Urothelium cell line (cell line): ENCODE measurements around the gene PPP4R2.
A peak's percentile ranks its signal among the peaks of the same experiment; 100 is the strongest.
"Not testable (repeated sequence)": the region's sequence is repeated elsewhere in the genome, so short reads cannot be mapped to it uniquely, and the experiment has no call there.

Experiments used
- DNase-seq: peaks from one replicate; pipeline ENCODE4 v3.0.0; 2011; ENCODE audit warnings: low spot score, mixed read lengths
- FAIRE-seq: peaks from 2 replicates; lab custom pipeline; 2011; peaks lifted over from hg19 to GRCh38; lab: Jason Lieb, UNC

PPP4R2 gene

DNA sequence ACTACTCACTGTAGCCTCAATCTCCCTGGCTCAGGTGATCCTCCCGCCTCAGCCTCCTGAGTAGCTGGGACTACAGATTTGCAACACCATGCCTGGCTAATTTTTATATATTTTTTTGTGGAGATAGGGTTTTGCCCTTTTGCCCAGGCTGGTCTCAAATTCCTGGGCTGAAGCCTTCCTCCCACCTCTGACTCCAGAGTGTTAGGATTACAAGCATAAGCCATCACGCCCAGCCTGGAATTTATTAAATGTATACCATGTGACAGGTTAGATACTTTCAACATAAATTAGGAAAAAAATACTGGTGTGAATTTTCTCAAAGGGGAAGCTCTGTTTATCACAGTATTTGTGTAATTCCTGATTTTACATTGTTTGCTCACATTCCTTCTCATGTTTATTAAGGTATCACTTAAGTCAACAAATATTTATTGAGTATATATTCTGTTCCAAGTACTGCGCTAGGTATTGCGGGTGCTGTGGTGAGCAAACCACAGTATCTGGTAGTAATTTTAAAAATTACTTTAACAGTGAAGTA, 24.8 kb downstream of the PPP4R2 start:
- no peak for DNase-seq

DNA sequence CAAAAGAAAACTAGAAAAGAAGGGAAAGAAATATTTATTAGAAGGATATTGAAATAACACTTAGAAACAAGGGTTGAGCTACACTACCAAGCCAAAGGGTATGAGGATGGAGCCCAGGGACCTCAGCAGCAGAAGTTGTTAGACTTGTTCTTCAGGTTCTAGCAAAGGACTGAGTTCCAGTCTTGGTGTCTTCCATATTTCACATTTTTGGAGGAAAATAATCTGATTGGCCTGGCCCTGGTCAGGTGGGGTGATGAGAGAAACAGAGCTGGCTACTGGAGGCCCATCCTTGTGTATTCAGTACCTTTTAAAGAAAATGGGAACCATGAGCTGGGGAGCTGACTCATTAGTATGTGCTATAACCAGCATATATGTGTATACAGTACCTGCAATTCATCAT, 28.2 kb downstream of the PPP4R2 start:
- DNase-seq (no peak), FAIRE-seq (no peak)

More for the DNA sequence above, 24.8 kb downstream of the PPP4R2 start:
- FAIRE-seq: no peak

DNA sequence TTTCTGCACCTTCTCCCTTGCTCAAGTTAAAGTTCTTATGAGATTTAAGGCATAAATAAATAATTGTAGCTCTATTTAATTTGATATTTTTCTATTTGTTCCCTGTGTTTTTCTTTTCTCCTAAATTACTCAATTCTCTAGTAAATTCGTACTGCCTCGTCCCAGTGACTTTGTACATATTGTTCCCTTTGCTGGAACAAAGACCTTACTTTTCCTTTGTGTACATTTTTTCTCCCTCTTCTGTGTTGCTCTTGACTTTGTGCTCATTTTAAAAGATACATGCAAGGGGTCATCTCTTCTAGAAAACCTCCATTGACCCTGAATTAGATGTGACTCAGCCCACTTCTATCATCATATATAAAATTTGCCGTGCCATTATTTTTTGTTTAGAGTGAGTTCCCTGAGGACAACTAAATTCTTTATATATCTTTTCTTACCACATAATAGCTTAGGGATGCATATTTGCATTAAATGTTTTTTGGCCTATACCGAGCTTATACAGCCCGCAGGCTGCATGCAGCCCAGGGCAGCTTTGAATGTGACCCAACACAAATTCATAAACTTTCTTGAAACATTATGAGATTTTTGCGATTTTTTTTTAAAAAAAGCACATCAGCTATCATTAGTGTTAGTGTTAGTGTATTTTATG, 29.6 kb downstream of the PPP4R2 start:
- no peak for DNase-seq
- FAIRE-seq: no peak

DNA sequence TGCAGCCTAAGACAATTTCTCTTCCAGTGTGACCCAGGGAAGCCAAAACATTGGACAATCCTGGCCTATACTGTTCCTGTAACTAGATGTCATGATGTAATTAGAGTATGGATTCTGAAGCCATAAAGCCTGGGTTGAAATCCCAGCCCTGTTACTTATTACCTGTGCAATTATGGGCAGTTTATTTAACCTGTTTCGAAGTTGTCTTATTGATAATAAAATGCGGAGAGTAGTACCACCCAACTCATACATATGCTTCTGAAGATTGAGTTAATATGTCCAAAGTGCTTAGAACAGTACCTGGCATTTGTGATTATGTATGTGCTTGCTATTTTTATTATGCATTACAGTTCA, 30.1 kb downstream of the PPP4R2 start:
- DNase-seq (no peak), FAIRE-seq (no peak)

DNA sequence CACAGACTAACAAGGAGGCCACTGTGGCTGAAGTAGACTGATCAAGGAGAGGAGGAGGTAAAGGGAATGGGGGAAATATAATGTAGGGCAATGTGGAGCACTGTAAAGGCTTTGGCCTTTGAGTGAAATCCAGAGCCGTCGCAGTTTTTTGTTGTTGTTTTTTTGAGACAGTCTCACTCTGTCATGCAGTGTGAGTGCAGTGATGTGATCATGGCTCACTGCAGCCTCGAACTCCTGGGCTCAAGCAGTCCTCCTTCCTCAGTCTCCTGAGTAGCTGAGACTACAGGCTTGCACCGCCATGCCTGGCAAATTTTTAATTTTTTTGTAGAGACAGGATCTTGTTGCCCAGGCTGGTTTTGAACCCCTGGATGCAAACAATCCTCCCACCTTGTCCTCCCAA, 32.2 kb downstream of the PPP4R2 start:
- FAIRE-seq (no peak), DNase-seq (no peak)

DNA sequence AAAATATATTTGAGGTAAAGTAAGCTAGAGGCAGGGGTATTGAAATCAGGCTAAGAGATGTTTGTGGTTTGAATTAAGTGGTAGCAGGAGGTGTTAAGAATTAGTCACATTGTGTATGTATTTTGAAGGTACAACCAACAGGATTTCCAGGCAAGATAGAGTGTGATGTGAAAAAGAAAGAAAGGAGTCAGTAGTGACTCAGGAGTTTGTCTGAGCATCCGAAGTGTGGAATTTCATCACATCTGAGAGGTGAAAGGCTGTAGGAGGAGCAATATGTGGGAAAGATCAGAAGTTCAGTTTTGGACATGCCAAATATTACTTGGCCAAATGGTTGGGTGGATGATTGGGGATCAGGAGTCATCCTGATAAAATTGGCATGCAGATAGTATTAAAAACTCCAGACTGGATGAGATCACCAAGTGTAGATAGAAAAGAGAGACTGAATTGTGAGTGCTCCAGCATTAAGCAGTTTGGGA, 32.7 kb downstream of the PPP4R2 start:
- DNase-seq: no peak
- FAIRE-seq: no peak

DNA sequence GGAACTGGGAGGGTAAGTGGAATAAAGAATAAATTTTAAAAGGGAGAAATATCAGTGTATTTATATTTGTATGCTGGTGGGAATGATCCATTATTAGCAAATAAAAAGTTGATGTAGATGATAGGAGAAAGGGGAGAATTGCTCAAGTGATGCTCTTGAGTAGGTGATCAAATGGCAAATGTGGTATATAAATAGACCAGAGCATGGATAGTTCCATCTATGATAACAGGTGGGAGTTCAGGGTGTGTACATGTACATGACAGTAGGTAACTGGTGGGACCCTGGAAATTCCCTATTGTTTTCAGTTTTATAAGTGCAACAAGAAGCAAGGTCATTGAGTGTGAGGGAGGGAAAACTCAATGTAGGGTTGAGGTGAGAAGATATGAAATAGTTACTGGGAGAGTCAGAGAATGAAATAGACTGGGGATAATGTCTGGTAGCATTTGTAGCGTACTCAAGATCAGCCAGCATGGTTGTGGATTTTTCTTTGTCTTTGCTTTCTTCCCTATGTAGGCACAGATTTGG, 33.5 kb downstream of the PPP4R2 start:
- DNase-seq: no peak
- FAIRE-seq: no peak

DNA sequence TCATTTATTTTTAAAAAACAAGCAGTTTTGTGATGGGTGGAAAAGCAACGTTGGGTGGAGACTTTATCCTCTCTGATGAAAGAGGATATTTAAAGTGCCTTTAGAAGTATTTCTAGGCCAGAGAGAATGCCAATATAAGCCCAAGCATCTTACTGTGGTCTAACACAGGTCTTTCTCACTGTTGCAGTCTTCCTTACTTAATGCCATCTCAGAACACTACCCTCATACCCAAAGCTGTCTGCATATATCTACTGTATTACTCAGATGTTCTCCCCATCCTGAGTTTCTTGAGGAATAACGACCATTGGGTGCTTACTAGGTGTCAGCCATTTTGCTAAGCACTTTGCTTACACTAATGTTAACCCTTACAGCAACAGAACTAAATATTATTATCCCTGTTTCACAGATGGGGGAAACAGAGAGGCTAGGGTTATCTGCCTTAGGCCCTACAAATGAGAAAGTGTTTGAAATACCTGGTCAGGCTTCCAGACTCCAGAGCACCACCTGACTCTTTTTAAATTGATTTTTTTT, 35.0 kb downstream of the PPP4R2 start:
- FAIRE-seq (no peak), DNase-seq (no peak)

DNA sequence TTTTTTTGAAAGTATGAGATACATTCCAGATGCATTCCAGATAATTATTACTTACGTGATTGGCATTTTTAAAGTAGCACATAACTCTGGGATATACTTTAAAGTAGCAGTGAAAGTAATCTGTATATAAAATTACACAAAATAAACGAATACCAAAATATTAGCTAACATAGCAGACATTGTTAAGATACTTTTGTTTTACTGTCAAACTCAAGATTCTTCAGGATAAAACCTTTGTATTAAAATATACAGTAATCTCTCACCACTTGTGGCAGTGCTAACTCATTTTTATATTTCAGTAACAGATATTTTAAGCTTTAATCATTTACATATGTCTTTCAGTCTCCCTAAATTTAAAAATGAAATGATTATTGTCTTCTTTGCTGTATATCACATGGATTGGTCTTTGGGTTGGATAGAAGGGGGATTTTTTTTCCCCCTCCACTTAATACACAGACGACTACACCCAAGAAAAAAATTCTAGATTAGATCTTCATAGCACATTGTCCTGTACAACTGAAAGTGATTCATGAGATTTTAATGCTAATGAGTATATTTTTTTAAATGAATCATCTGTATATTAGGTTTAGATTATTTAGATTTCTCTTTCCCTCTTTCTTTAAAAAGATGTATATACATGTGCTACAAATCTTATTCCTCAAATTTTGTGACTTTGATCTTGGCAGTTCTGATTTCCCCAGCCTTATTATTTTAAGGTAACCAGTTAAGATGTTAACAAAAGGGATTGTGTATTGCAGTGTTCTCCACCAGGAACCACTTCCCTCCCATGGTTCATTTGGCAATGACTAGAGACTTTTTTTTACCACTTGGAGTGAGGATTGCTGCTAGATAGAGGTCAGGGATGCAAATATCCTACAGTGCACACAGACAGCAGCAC, 40.3 kb downstream of the PPP4R2 start:
- FAIRE-seq (no peak), DNase-seq (no peak)

DNA sequence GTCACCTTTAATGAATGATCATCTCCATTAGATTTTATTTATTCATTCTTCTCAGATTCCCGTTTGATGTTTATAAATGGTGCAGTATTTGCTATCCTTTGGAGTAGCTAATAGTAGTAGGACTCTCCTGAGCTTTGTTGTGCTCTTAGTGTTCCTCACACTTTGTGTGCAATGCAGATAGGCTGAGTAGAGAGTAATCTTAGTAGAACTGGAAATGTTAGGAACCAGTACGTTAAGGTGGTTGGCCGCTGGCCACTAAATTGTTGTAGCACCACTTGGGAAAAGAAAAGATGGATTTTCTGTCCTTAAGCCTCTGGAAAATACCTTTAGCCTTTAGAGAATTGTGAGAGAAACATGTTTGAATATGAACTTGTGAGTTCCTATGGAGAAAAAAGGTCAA, 44.9 kb downstream of the PPP4R2 start:
- no peak for FAIRE-seq
- no peak for DNase-seq

DNA sequence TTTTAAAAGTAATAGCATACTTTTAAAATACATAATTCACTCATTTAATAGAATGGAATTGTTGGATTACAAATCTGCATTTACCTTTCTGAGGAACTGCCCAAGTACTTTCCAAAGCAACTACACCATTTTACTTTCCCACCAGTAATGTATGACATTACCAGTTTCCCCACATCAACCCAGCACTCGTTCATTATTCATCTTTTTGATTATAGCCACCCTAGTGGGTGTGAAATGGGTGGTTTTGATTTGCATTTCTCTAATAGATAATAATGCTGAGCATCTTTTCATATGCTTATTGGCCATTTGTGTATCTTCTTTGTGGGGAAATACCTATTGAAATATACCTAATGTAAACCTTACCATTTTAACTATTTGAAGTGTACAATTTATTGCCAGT, 46.8 kb downstream of the PPP4R2 start:
- DNase-seq (no peak), FAIRE-seq (no peak)

DNA sequence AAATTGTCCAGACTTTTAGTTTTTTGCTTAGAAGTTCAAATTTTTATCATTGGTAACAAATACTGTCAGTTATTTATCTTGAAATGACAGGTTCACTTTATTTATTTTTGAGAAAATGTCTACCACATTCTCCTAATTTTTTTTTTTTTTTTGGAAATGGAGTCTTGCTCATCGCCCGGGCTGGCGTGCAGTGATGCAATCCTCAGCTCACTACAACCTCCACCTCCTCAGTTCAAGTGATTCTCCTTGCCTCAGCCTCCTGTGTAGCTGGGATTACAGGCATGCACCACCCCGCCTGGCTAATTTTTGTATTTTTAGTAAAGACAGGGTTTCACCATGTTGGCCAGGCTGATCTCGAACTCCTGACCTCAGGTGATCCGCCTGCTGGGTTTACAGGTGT, 48.8 kb downstream of the PPP4R2 start:
- DNase-seq (no peak), FAIRE-seq (no peak)

DNA sequence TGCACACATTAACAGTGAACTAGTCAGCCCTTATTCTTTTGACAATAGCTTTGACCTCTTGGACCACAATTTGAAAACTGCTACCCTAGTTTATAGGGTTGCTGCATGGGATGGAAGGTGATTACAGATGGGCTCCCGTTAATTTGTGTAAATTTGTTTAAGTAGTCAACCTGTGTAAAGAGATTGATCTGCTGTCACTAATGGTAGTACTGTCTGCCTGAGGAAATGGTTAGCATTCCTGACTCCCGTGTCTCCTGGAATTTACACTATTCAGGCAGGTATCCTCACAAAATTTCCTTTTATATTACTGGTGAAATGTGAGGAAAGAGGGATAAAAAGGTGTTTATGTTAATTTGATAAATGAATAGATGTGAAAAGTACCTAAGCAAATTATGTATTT, 49.6 kb downstream of the PPP4R2 start:
- no peak for DNase-seq
- no peak for FAIRE-seq

DNA sequence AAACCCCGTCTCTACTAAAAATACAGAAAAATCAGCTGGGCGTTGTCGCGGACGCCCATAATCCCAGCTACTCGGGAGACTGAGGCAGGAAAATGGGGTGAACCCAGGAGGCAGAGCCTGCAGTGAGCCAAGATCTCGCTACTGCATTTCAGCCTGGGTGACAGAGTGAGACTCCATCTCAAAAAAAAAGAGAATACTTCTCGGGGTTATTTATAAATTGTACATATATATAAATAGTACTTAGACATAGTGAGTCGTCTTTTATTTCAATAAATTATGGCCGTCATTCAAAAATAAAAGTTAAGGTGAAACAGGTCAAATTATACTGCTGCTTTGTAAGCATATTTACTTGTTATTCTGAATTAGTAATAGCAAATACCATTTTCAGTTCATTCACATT, 52.7 kb downstream of the PPP4R2 start:
- DNase-seq: no peak
- FAIRE-seq: no peak

DNA sequence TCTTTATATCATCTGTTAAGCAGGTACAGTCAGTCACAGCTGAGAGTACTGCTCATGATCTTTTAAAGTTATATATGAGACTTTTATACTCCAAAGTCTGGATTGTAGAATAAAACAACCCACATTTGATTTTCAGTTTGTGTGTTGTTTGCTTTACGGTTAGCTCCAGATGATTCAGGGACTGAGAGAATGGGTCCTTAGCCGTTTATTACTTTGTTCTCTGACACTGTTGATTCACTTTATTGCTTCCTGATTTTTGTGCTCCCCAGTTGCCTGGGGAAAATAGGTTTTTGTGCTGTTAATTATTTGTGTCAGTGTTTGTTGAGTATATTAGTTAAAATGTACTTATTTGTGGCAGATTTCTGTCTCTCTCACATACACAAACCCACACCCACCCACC, 56.2 kb downstream of the PPP4R2 start:
- no peak for FAIRE-seq

DNA sequence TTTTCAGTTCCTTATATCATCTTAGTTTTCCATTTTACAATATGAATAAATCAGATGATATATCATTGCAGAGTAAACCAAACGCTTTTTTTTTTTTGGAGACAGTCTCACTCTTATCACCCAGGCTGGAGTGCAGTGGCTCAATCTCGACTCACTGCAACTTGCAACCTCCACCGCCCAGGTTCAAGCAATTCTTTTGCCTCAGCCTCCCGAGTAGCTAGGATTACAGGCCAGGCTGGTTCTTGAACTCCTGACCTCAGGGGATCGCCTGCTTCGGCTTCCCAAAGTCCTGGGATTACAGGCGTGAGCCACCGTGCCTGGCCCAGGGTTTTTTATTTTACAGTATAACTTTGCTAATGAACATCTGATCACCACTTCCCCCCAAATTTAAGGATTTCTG, 59.0 kb downstream of the PPP4R2 start:
- no peak for FAIRE-seq

More for the DNA sequence above, 56.2 kb downstream of the PPP4R2 start:
- DNase-seq: no peak

DNA sequence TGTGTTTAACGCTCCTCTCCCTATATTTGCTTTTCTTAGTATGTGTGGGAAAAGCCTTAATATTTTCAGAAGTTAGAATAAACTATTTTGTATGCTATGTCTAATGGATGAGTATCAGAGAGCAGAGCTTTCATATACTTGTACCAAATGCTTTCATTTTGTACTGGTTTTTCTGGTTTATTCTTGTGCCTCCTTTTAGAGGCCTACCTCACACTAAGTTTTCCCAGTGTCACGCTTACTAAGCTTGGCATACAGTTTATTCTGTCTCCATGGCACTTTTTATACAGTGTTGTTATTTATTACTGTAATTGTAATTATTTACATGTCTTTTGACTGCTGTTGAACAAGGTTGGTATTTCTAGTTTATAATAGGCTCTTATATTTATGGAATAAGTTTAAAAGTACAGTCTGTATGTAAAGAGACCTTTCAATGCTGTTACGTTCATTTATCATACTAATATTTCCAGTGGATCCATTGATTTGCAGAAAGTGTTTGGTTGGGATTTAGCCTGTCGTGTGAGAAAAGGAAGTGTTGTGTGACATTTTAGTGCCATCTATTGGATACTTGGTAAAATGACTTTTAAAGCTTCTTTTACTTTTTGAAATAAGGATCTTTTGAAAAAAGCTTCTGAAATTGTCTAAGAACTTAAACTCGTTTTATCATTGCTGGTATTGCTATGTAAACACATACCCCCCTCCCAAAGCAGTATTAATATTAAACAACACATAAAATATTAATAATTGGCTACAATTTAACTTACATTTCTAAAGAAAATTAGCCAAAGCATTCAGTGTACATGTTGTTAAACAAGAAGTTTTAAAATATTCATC, 59.6 kb downstream of the PPP4R2 start:
- DNase-seq: peak; percentile 6

More for the DNA sequence above, 59.0 kb downstream of the PPP4R2 start:
- no peak for DNase-seq

DNA sequence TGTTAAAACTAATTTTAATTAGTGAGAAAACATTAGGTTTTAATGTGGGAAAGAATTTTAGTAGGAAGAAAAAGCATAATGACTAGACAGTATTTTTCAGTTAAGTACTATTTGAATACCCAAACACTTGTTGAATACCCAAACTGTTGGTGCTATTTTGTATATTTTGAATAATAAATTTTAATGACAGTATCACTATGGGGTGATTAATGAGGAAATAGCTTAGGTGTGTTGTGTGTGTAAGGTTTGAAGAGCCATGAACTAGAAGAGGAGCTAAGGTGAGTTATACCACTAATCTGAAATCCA, 60.2 kb downstream of the PPP4R2 start:
- DNase-seq (no peak), FAIRE-seq (no peak)

More for the DNA sequence above, 59.6 kb downstream of the PPP4R2 start:
- FAIRE-seq: no peak

DNA sequence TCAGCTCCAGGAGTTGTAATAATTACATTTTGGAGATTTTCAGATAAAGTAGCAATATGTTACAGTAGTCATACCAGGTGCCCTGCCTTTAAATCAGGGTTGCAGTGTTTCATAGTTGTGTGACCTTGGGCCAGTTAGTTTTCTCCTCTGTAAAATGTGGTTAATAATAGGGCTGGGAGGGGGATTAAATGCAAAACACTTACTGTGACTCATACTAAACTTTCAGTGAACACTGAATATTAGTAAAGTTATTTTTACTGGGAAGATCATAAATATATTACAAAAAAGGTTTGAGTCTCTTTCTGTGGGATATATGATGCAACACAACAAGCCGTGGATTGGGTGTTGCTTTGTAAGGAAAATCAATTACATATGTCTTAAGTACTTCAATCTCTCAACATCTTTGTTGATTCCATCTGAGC, 63.7 kb downstream of the PPP4R2 start:
- FAIRE-seq (no peak), DNase-seq (no peak)

DNA sequence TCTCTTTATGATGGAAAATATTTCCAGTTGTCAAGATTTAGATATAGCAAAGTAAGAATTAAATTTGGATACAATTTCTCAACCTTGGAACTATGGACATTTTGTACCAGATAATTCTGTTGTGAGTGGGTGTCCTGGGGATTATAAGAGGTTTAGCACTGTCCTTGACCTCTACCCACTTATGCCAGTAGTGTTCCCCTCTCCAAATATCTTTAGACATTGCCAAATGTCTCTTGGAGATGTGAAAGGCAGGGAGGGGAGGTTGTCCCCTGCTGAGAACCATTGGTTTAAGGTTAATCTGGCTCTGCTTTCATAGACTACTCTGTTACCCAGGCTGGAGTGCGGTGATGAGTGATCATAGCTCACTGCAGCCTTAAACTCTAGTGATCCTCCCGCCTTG, 64.8 kb downstream of the PPP4R2 start, which contains the start of gene EBLN2:
Gene EBLN2 (plus strand): TSS at position 244 of the 400 bp plus-strand sequence. CDS start 423 bp downstream, outside the sequence.
- DNase-seq (no peak), FAIRE-seq (no peak)

DNA sequence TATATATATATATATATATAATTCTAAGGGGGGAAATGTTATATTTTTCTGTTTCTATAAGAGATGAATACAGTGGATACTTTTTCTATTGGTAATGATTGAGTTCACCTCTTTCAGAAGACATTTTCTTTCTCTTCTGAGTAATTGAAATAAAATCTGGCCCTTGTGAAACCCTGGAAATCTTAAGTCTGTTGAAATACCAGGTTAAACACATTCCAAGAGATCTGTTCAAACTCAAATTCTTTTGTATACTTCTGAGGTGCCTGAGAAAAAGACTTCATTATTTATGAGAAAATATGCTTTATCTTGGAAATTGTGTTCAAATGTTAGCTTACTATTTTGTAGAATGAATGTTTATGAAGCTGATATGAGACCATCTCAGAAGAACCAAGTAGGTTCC, 69.6 kb downstream of the PPP4R2 start:
- FAIRE-seq, DNase-seq: not testable (repeated sequence)
